Activated B cell treated with CpG ODN at 0.5 μM for 24 hours (primary cell): ENCODE data around the gene CDK14. TPM values are rescaled to one million over a fixed set of nuclear protein-coding genes. Genes with fewer than 3 reads are reported as not detected.

Source experiments
- ATAC-seq: fragments of 200-7000 bp; cut with Tn5 transposase; one replicate; pipeline ENCODE4 v1.10.0; 2021; ENCODE audit warnings: low read depth, mild to moderate bottlenecking, moderate library complexity
- CTCF ChIA-PET: fragments of 350-600 bp; sonication (Branson Sonifier 250); formaldehyde crosslinking; loops from one replicate; lab custom pipeline; 2021; ENCODE audit warnings: antibody characterized with exemption; lab: Charles Lee
- POLR2A ChIA-PET: fragments of 350-600 bp; sonication (Branson Sonifier 250); formaldehyde crosslinking; loops from one replicate; lab custom pipeline; 2021; ENCODE audit warnings: antibody characterized with exemption; lab: Charles Lee
- DNase-seq: peaks from one replicate; pipeline ENCODE4 v3.0.0; 2022
- H3K27ac Mint-ChIP-seq: one replicate; pipeline ENCODE4 v1.8.0; 2020; ENCODE audit warnings: mixed read lengths
- H3K27me3 Mint-ChIP-seq: one replicate; pipeline ENCODE4 v1.8.0; 2021; ENCODE audit warnings: mixed read lengths
- H3K36me3 Mint-ChIP-seq: one replicate; pipeline ENCODE4 v1.8.0; 2021; ENCODE audit warnings: low read depth, mixed read lengths
- H3K4me1 Mint-ChIP-seq: one replicate; pipeline ENCODE4 v1.8.0; 2021; ENCODE audit warnings: mixed read lengths
- H3K4me3 Mint-ChIP-seq: one replicate; pipeline ENCODE4 v1.8.0; 2020; ENCODE audit warnings: mild to moderate bottlenecking, mixed read lengths
- H3K9me3 Mint-ChIP-seq: one replicate; pipeline ENCODE4 v1.8.0; 2020; ENCODE audit warnings: mixed read lengths
- CTCF ChIP-seq: fragments of 200-600 bp; IDR thresholded peaks from one replicate; pipeline ENCODE4 v1.8.0; 2022; ENCODE audit warnings: antibody characterized with exemption, mild to moderate bottlenecking
- intact Hi-C: fragments of 100-400 bp; cut with micrococcal nuclease; formaldehyde crosslinking; loops from one replicate; pipeline ENCODE4 v1.15.1; 2024
- total RNA-seq: library from RNA; stranded (reverse); gene quantifications from 2 replicates; pipeline ENCODE4 v1.2.3, GENCODE V29; 2022

Gene CDK14
- total RNA-seq, 1 donor from 2014 or later: 140 TPM

GRCh38 chr7:91206361-91206960, 610.3 kb downstream of the CDK14 start:
- DNase-seq (no peak), ATAC-seq (no peak)
- H3K36me3 Mint-ChIP-seq: peaks cover 64% of the 10 kb centered on the region
- peaks cover 5% of the 10 kb centered on the region for H3K9me3 Mint-ChIP-seq
- H3K27me3 Mint-ChIP-seq: no peaks in the 10 kb centered on the region
- H3K4me3 Mint-ChIP-seq: no peak overlapping the region
- peaks cover 5% of the 10 kb centered on the region for H3K4me1 Mint-ChIP-seq
- intact Hi-C loops: no loop called here
- CTCF ChIA-PET: no interaction called here
- no peak overlapping the region for H3K27ac Mint-ChIP-seq
- TF ChIP-seq CTCF: no peak
- POLR2A ChIA-PET: no interaction called here

DNA sequence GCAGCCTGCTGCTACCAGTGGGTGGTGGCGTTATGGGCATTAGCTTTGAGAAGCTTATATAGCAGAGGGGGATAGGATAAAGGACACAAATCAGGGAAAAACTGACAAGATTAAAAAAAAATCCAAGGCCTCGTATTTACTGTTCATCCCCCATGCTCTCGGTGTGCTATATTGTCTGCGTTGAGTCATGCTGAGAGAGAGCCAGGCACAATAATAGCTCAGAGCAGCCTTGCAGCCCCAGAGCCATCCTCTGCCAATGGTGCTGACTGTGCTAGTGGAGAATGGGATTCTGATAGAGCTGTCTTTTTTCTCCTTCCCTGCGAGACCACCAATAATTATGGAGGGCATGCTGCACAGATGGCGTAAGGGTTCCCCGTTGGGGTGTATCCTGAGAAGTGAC, 616.5 kb downstream of the CDK14 start:
- DNase-seq (no peak), ATAC-seq (no peak)
- Mint-ChIP-seq H3K27ac (no peak overlapping the region), H3K4me1 (no peaks in the 10 kb centered on the region), H3K27me3 (no peaks in the 10 kb centered on the region), H3K9me3 (no peaks in the 10 kb centered on the region), H3K36me3 (peaks cover 38% of the 10 kb centered on the region), H3K4me3 (no peak overlapping the region)
- ChIA-PET CTCF (interaction anchor here (0.7 kb wide), 1 partner anchor 178 kb away, joined by 3 read pairs; no protein-coding TSS in a partner anchor), POLR2A (no interaction called here)
- TF ChIP-seq CTCF: no peak
- intact Hi-C loops: no loop called here

DNA sequence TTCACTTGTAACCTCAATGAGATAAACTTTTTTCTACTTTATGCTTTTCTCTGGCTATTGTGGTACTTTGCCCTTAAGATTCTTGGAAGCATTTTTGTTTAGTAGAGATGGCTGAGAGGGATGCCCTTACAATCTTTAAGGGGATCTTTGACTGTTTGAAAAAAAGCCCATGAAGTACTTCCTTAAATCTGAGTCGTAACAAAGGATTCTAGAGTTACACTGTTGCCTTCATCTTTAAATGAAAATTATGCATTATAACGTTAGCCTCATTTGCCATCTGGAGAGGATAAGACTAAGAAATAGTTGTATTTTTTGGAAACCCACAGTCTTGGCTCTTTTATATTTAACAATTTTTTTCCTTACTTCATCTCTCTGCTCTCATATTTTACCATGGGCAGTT, 630.3 kb downstream of the CDK14 start:
- DNase-seq: no peak
- ChIA-PET CTCF (no interaction called here), POLR2A (no interaction called here)
- no peaks in the 10 kb centered on the region for H3K27me3 Mint-ChIP-seq
- H3K36me3 Mint-ChIP-seq: no peaks in the 10 kb centered on the region
- intact Hi-C loops: no loop called here
- TF ChIP-seq CTCF: no peak
- no peak for ATAC-seq
- H3K9me3 Mint-ChIP-seq: no peaks in the 10 kb centered on the region
- no peaks in the 10 kb centered on the region for H3K4me1 Mint-ChIP-seq
- H3K27ac Mint-ChIP-seq: no peak overlapping the region
- H3K4me3 Mint-ChIP-seq: no peak overlapping the region

GRCh38 chr7:91228327-91228726, 632.2 kb downstream of the CDK14 start:
- Mint-ChIP-seq H3K27me3 (peaks cover 2% of the 10 kb centered on the region), H3K4me1 (no peaks in the 10 kb centered on the region), H3K4me3 (no peak overlapping the region), H3K27ac (no peak overlapping the region), H3K9me3 (no peaks in the 10 kb centered on the region), H3K36me3 (no peaks in the 10 kb centered on the region)
- intact Hi-C loops: no loop called here
- ATAC-seq (no peak), DNase-seq (no peak)
- CTCF ChIA-PET: no interaction called here
- POLR2A ChIA-PET: no interaction called here
- no peak for TF ChIP-seq CTCF

DNA sequence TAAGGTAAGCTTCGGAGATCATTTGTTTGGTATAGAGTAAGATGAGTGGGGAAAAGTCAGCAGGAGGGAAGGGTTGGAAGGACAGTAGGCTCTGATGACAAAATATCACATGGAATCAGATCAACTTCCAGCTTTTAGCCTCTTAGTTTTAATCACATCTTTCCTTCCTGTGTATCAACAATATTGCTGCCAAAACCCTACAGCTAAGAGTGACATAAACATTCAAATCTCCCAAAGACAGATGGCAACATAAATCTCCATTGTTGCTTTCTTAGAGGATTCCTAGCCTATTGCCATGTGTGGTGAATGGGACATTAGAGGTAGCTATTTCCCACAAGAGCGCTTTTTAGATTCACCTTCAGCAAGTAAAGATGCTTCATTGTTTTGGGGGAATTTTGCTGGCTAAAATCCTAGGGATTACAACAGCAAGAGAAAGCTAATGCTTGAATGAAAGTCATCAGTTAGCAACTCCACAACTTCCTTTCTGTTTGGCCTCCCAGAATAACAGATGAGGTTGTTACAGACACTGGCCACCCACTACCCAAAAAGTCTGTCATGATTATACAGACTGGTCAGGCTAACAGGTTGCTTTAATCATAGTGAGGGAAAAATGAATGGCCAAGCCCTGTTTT, 632.9 kb downstream of the CDK14 start:
- intact Hi-C loops: no loop called here
- Mint-ChIP-seq H3K27ac (no peak overlapping the region), H3K4me3 (no peak overlapping the region), H3K9me3 (no peaks in the 10 kb centered on the region), H3K27me3 (peaks cover 5% of the 10 kb centered on the region), H3K4me1 (no peaks in the 10 kb centered on the region), H3K36me3 (no peaks in the 10 kb centered on the region)
- ChIA-PET POLR2A (no interaction called here), CTCF (no interaction called here)
- DNase-seq (no peak), ATAC-seq (no peak)
- TF ChIP-seq CTCF: no peak
